GM23248 (cell line): ENCODE results near the gene EXOC2.

Source experiments
- EZH2 ChIP-seq: fragments of 200-600 bp; sonication (generic); IDR thresholded peaks from 2 replicates; pipeline ENCODE4 v1.6.1; 2018; ENCODE audit warnings: antibody characterized with exemption, mild to moderate bottlenecking; ENCODE audit not compliant: insufficient read depth, poor library complexity, severe bottlenecking
- EZH2phosphoT487 ChIP-seq: fragments of 200-600 bp; sonication (generic); IDR thresholded peaks from 2 replicates; pipeline ENCODE4 v1.6.1; 2018; ENCODE audit warnings: antibody characterized with exemption, moderate library complexity, mild to moderate bottlenecking, low read depth; ENCODE audit not compliant: insufficient read depth

DNA sequence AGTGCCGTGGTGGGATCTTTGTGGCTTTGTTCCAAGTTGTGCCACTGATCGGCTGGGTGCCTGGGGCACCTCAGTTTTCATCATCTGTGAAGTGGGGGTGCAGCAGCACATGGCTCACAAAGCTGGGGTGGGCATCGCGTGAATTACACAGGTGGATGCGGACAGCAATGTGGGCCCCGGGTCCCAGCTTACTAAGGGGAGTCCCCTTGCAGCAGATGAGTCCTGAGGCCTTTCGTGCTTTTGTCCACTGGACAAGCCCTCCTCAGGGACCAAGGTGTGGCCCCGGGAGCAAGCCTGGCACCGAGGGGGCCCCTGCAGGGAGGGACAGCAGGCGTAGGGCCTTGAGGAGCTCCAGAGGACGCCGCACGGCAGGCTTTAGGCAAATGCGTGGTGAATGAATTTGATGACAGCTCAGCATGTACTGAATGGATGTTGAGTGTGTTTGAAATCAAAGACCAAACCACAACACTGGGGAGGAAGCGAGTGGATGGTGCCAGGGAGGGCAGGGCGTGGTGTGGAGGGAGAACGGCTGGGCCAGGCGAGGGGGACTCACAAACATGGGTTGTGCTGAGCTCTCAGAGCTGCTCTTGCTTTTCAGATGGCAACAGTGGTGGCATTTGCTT lies 248.2 kb downstream of the EXOC2 start:
- no peak for TF ChIP-seq EZH2
- no peak for TF ChIP-seq EZH2phosphoT487
